GDM1 (cell line): ENCODE data around the gene HHIPL1.
"Not testable (repeated sequence)": the region's sequence is repeated elsewhere in the genome, so short reads cannot be mapped to it uniquely, and the experiment has no call there.

Experiments used
- DNase-seq: peaks from one replicate; lab custom pipeline; 2025; lab: John Stamatoyannopoulos, UW

Gene HHIPL1

GRCh38 chr14:99634443-99634842 is 10.5 kb upstream of the HHIPL1 start:
- DNase-seq = no peak

GRCh38 chr14:99635116-99635515 is 9.8 kb upstream of the HHIPL1 start:
- no peak for DNase-seq

GRCh38 chr14:99636487-99636886 is 8.4 kb upstream of the HHIPL1 start:
- no peak for DNase-seq

- no peak for DNase-seq
These were observed 7.3 kb upstream of the HHIPL1 start for GRCh38 chr14:99637624-99638023.

GRCh38 chr14:99642771-99643170 is 2.2 kb upstream of the HHIPL1 start:
- DNase-seq = not testable (repeated sequence)

- no peak for DNase-seq
These were observed 1.6 kb upstream of the HHIPL1 start for GRCh38 chr14:99643343-99643742.

- no peak for DNase-seq
These were observed 818 bp upstream of the HHIPL1 start for GRCh38 chr14:99644035-99644587.

GRCh38 chr14:99645545-99646505 is 896 bp downstream of the HHIPL1 start:
- DNase-seq = no peak

- no peak for DNase-seq
These were observed 2.5 kb downstream of the HHIPL1 start for GRCh38 chr14:99647411-99647810.

GRCh38 chr14:99648027-99648784 is 3.3 kb downstream of the HHIPL1 start:
- no peak for DNase-seq

- DNase-seq = no peak
These were observed 4.3 kb downstream of the HHIPL1 start for GRCh38 chr14:99649219-99649618.

GRCh38 chr14:99649643-99650042 is 4.7 kb downstream of the HHIPL1 start:
- no peak for DNase-seq

- no peak for DNase-seq
These were observed 5.3 kb downstream of the HHIPL1 start for GRCh38 chr14:99650189-99650588.

- DNase-seq = no peak
These were observed 7.2 kb downstream of the HHIPL1 start for GRCh38 chr14:99651953-99652746.

GRCh38 chr14:99654235-99654985 is 9.5 kb downstream of the HHIPL1 start:
- DNase-seq = no peak

GRCh38 chr14:99655521-99655920 is 10.6 kb downstream of the HHIPL1 start:
- DNase-seq = no peak

GRCh38 chr14:99656171-99656570 is 11.2 kb downstream of the HHIPL1 start:
- DNase-seq = no peak

- no peak for DNase-seq
These were observed 12.8 kb downstream of the HHIPL1 start for GRCh38 chr14:99657645-99658155.

GRCh38 chr14:99658218-99658845 is 13.4 kb downstream of the HHIPL1 start:
- no peak for DNase-seq

- no peak for DNase-seq
These were observed 14.4 kb downstream of the HHIPL1 start for GRCh38 chr14:99659333-99659741.
